GM23338 (cell line): ENCODE data around the gene MRPL1. TPM values are rescaled to one million over a fixed set of nuclear protein-coding genes. Genes with fewer than 3 reads are reported as not detected.

Experiments
- ATAC-seq: fragments of 200-7000 bp; cut with Tn5 transposase; 3 replicates; pipeline ENCODE4 v1.9.1; 2020
- DNase-seq: peaks from one replicate; pipeline ENCODE4 v3.0.0-alpha.2; 2015; ENCODE audit warnings: low spot score
- H2AFZ ChIP-seq: fragments of 200-600 bp; sonication (generic); 2 replicates; pipeline ENCODE4 v1.8.0; 2016; ENCODE audit warnings: antibody characterized with exemption, mild to moderate bottlenecking, moderate library complexity
- H3F3A ChIP-seq: fragments of 200-600 bp; sonication (generic); replicated peaks from 2 replicates; pipeline ENCODE4 v1.8.0; 2017; ENCODE audit warnings: antibody characterized with exemption, mixed run types, low read depth
- H3K27ac ChIP-seq: fragments of 200-600 bp; sonication (generic); 2 replicates; pipeline ENCODE4 v1.6.1; 2016; ENCODE audit warnings: low read depth
- H3K27me3 ChIP-seq: fragments of 200-600 bp; sonication (generic); 2 replicates; pipeline ENCODE4 v1.8.0; 2016; ENCODE audit warnings: mild to moderate bottlenecking, mixed run types, moderate library complexity; ENCODE audit not compliant: insufficient read depth
- H3K36me3 ChIP-seq: fragments of 200-600 bp; sonication (generic); 2 replicates; pipeline ENCODE4 v1.8.0; 2016; ENCODE audit warnings: mild to moderate bottlenecking; ENCODE audit not compliant: insufficient read depth
- H3K4me1 ChIP-seq: fragments of 200-600 bp; sonication (generic); 2 replicates; pipeline ENCODE4 v1.8.0; 2016; ENCODE audit warnings: mild to moderate bottlenecking, moderate library complexity; ENCODE audit not compliant: insufficient read depth
- H3K4me2 ChIP-seq: fragments of 200-600 bp; sonication (generic); 2 replicates; pipeline ENCODE4 v1.7.1; 2017; ENCODE audit warnings: mixed run types
- H3K4me3 ChIP-seq: fragments of 200-600 bp; sonication (generic); 2 replicates; pipeline ENCODE4 v1.6.1; 2016; ENCODE audit warnings: mixed run types
- H3K79me2 ChIP-seq: fragments of 200-600 bp; sonication (generic); replicated peaks from 2 replicates; pipeline ENCODE4 v1.8.0; 2017; ENCODE audit warnings: mild to moderate bottlenecking; ENCODE audit not compliant: insufficient read depth
- H3K9me2 ChIP-seq: fragments of 200-600 bp; sonication (generic); 2 replicates; pipeline ENCODE4 v1.8.0; 2017; ENCODE audit not compliant: insufficient read depth
- H4K20me1 ChIP-seq: fragments of 200-600 bp; sonication (generic); replicated peaks from 2 replicates; pipeline ENCODE4 v1.8.0; 2017; ENCODE audit warnings: mild to moderate bottlenecking; ENCODE audit not compliant: insufficient read depth
- H3K27ac Mint-ChIP-seq: 2 replicates; pipeline ENCODE4 v1.8.0; 2020; ENCODE audit warnings: inconsistent platforms, mild to moderate bottlenecking, moderate library complexity, mixed read lengths
- H3K27me3 Mint-ChIP-seq: 3 replicates; pipeline ENCODE4 v1.8.0; 2022; ENCODE audit warnings: low read depth, mild to moderate bottlenecking, moderate library complexity, mixed read lengths, inconsistent platforms; ENCODE audit not compliant: insufficient read depth, poor library complexity
- H3K36me3 Mint-ChIP-seq: 3 replicates; pipeline ENCODE4 v1.8.0; 2021; ENCODE audit warnings: low read depth, mild to moderate bottlenecking, inconsistent platforms, moderate library complexity, mixed read lengths
- H3K4me1 Mint-ChIP-seq: 3 replicates; pipeline ENCODE4 v1.8.0; 2020; ENCODE audit warnings: mild to moderate bottlenecking, inconsistent platforms, mixed read lengths
- H3K4me3 Mint-ChIP-seq: 3 replicates; pipeline ENCODE4 v1.8.0; 2021; ENCODE audit warnings: moderate library complexity, mild to moderate bottlenecking, inconsistent platforms, mixed read lengths
- H3K9me3 Mint-ChIP-seq: 3 replicates; pipeline ENCODE4 v1.8.0; 2020; ENCODE audit warnings: moderate library complexity, mild to moderate bottlenecking, inconsistent platforms, mixed read lengths
- CREB1 ChIP-seq: fragments of 250-450 bp; sonication (Bioruptor Pico); IDR thresholded peaks from 2 replicates; pipeline ENCODE4 v1.5.0; 2020; ENCODE audit warnings: low read depth, mild to moderate bottlenecking, moderate library complexity
- JUNB ChIP-seq: IDR thresholded peaks from one replicate; pipeline ENCODE4 v1.6.1; 2016; ENCODE audit warnings: antibody characterized with exemption; ENCODE audit not compliant: unreplicated experiment
- ZNF462 ChIP-seq: fragments of 250-450 bp; sonication (Bioruptor Pico); IDR thresholded peaks from 2 replicates; pipeline ENCODE4 v1.5.0; 2020; ENCODE audit warnings: mild to moderate bottlenecking, moderate library complexity
- polyA plus RNA-seq: library from polyadenylated mRNA; unstranded; fragments of >200 nt; fragmentation: Nextera tagmentation; extraction: Ambion mirVana; gene quantifications from 2 replicates; pipeline ENCODE4 v1.2.1, GENCODE V29; 2016
- total RNA-seq: library from RNA; depleted of rRNA; stranded (reverse); fragments of >200 nt; shearing (Covaris generic); gene quantifications from 2 replicates; pipeline ENCODE4 v1.2.3, GENCODE V29; 2014
- TF ChIP-seq, protein P1 (sequence below), 2 experiments: fragments of 200-600 bp in 1 of 2; sonication (generic) in 1 of 2; conservative IDR thresholded peaks; 2 replicates each; pipeline versions ENCODE4 v1.5.1 to v1.6.1; 2016 to 2017; ENCODE audit warnings: antibody characterized with exemption in 2 of 2, low read depth in 2 of 2, mild to moderate bottlenecking in 2 of 2, moderate library complexity in 1 of 2

Gene MRPL1
- total and polyA plus RNA-seq, 2 experiments from 2014 or later, result 29.2 to 46.5 TPM

DNA sequence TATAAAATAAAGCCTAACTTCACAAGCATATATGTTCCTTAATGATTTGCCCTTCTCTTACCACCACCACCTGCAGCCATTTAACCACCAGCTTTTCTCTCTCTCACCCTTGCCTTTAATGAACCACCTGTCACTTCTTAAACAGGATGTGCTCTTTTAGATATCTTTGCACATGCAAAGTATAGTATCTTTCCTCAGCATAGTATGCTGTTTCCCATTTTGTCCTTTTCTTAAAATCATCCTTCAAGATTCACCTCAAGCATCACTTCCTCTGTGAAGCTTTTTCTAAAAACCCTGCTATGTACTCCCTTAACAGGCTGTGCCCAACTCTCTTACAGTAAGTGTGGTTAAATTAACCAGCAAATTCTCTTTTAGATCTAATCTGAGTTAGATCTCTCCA, 35.3 kb upstream of the MRPL1 start (continued):
- TF ChIP-seq ZNF462, result no peak
- TF ChIP-seq, protein P1, sequence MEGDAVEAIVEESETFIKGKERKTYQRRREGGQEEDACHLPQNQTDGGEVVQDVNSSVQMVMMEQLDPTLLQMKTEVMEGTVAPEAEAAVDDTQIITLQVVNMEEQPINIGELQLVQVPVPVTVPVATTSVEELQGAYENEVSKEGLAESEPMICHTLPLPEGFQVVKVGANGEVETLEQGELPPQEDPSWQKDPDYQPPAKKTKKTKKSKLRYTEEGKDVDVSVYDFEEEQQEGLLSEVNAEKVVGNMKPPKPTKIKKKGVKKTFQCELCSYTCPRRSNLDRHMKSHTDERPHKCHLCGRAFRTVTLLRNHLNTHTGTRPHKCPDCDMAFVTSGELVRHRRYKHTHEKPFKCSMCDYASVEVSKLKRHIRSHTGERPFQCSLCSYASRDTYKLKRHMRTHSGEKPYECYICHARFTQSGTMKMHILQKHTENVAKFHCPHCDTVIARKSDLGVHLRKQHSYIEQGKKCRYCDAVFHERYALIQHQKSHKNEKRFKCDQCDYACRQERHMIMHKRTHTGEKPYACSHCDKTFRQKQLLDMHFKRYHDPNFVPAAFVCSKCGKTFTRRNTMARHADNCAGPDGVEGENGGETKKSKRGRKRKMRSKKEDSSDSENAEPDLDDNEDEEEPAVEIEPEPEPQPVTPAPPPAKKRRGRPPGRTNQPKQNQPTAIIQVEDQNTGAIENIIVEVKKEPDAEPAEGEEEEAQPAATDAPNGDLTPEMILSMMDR (conservative IDR thresholded peaks at IDR 0.05; ENCODE audit: low read depth in 2 of 2), result no peak

DNA sequence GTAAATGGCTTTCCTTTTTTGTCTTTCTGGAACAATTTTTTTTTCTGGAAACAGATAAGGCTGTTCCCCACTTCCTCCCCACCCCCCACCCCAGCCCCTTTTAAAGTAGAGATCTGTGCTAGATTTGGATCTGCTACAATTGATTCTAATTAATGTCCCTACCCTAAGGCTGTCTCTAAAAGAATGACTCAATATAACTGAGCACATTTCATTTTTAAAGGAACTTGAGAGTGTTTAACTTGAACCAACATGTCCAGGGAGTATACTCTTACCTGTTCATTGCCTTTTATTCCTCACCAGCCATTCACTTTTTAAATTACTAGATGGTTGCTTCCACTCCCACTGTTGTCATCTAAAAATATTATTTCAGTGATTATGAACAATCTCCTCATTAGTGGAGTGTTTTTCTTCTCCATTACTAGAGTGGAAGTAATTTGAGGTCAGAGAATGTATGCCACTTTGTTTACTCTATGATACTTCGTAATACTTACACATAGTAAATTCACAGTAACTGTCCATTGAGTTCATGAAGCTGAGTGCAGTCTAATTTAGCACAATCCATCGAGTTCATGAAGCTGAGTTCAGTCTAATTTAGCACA, 29.4 kb upstream of the MRPL1 start:
- H3K9me3 Mint-ChIP-seq, result no peaks in the 10 kb centered on the region
- no peak overlapping the region for H3K4me3 Mint-ChIP-seq
- H3K27ac Mint-ChIP-seq, result no peak overlapping the region
- no peaks in the 10 kb centered on the region for H3K36me3 Mint-ChIP-seq
- no peaks in the 10 kb centered on the region for H4K20me1 ChIP-seq
- no peaks in the 10 kb centered on the region for H3K79me2 ChIP-seq
- ATAC-seq (no peak), DNase-seq (no peak)
- H3K9me2 ChIP-seq, result no peaks in the 10 kb centered on the region
- no peak overlapping the region for H3K27ac ChIP-seq
- H3K4me1 ChIP-seq, result no peaks in the 10 kb centered on the region
- no peak overlapping the region for H2AFZ ChIP-seq
- H3K27me3 ChIP-seq, result no peaks in the 10 kb centered on the region
- H3K4me1 Mint-ChIP-seq, result no peaks in the 10 kb centered on the region
- no peak overlapping the region for H3K4me3 ChIP-seq
- H3K27me3 Mint-ChIP-seq, result no peaks in the 10 kb centered on the region
- H3K36me3 ChIP-seq, result no peaks in the 10 kb centered on the region
- no peak overlapping the region for H3K4me2 ChIP-seq
- H3F3A ChIP-seq, result no peaks in the 10 kb centered on the region
- TF ChIP-seq ZNF462 (no peak), JUNB (no peak), CREB1 (no peak)
